Ramos (cell line): ENCODE data around the gene FHAD1.
"Not testable (repeated sequence)": the region's sequence is repeated elsewhere in the genome, so short reads cannot be mapped to it uniquely, and the experiment has no call there.

Experiments used
- in situ Hi-C: fragments of 300-500 bp; cut with MboI; formaldehyde crosslinking; loops from one replicate; pipeline ENCODE4 v1.14.3; 2022; ENCODE audit warnings: low sequenced_read_pairs; ENCODE audit not compliant: unreplicated experiment

Gene FHAD1

DNA sequence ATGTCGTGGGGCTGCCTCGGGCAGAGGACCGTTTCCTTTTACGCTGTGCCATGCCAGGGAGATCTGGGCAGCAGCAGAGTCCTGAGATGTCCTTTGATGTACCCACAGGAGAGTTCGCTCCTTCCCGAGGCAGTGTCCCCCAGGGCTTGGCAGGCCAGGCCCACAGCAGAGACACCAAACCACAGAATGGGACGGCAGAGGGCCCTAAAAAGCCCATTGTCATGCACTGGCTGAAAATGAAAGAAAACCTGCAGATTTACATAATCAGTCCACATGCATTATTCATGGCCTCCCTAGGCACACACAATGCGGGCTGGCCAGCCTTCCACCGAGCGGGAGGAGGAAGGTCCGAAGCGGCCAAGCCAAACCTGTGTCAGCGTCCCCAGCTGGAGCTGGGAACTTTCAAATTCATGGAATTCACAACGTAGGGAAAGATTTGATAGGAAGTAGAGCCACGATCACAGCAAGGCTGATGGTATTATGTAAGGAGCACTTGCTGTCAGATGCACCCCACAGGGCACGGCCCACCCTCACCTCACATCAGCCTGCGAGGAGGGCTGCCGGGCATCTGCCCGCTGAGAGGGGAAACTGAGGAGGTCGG is 137.4 kb downstream of the FHAD1 start:
- in situ Hi-C loops, result no loop called here

- in situ Hi-C loops, result no loop called here
Observed at GRCh38 chr1:15385420-15385819, 138.4 kb downstream of the FHAD1 start.

DNA sequence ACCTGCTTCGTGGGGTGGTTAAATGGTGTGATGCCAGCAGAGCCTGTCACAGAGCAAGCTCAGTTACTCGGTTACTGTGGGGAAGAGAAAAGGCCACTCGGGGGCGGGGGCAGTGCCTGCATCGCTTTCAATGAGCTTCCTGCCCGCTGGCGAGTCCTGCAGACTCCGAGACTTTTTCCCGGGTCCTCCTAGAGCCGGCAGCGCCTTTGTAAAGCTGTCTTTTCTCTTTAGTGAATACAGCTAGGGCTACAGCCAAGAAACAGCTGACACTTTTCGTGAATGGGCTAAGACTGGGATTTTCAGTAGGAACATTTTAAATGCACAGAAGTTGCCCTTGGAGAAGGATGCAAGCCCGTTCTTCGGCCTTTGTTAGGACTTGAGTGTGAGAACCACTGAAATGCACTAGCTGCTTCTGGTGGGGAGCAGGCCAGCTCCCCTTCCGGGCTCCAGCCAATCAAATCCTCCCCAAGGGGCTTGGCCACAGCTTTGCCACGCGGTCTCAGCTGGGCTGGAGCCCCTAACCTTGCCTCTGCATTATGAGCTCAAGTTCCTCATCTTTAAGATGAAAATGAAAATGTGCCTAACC is 139.2 kb downstream of the FHAD1 start:
- in situ Hi-C loops, result no loop called here

DNA sequence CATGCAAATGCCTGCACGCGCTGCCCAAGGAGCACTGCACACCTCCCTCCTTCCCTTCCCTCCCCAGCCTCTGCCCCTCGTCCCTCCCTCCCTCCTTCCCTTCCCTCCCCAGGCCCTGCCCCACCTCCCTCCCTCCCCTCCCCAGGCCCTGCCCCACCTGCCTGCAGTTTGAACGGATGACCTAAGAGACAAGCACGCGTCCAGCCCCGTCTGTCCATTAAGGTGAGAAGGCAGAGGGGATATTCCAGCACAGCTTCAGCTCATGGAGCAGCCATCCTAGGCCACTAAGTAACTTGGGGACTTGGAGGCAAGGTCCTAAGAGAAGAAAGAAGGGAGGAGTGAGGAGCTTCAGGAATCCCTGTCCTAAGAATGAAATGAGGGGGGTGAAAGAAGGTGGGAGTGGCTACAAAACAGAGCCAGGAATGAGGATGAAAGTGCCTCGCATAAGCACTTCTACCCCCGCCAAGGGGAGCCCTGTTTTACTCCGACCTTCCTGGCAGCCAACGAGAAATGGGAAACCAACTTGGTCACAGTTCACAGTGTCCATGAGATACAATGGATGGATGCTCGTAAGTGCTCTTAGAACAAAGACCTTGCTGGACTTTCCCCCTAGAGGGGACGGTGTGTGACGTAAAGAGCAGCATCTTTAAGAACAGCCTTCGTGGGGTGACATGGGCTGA is 141.3 kb downstream of the FHAD1 start:
- in situ Hi-C loops, result no loop called here

DNA sequence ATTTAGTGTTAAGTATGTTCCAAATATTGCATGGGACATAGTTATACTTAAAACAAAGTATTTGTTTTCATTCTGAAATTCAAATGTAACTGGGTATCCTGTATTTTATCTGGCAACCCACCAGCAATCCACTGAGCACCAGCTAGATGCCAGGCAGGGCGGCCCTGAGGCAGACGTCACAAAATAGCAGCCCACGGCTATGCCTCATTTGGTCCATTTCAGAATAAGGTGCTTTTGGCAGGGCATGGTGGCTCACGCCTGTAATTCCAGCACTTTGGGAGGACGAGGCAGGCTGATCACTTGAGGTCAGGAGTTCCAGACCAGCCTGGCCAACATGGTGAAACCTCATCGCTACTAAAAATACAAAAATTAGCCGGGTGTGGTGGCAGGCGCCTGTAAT is 142.8 kb downstream of the FHAD1 start:
- in situ Hi-C loops, result not testable (repeated sequence)

GRCh38 chr1:15390667-15391066 is 143.6 kb downstream of the FHAD1 start:
- in situ Hi-C loops, result no loop called here

DNA sequence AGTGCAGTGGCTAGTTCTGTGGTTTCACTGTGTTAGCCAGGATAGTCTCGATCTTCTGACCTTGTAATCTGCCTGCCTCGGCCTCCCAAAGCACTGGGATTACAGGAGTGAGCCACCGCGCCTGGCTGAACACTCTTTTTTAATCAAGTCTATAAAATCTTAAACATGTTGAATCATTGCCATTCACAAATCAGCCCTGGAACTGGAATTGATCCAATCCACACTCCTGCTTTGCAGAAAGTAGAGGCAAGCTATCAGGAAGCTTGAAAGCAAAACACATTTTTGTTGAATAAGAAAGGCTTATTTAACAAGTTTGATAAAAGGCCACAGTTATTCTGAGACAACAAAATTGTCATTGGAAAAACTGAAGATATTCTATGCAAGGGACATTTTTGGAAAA is 144.3 kb downstream of the FHAD1 start:
- in situ Hi-C loops, result no loop called here

DNA sequence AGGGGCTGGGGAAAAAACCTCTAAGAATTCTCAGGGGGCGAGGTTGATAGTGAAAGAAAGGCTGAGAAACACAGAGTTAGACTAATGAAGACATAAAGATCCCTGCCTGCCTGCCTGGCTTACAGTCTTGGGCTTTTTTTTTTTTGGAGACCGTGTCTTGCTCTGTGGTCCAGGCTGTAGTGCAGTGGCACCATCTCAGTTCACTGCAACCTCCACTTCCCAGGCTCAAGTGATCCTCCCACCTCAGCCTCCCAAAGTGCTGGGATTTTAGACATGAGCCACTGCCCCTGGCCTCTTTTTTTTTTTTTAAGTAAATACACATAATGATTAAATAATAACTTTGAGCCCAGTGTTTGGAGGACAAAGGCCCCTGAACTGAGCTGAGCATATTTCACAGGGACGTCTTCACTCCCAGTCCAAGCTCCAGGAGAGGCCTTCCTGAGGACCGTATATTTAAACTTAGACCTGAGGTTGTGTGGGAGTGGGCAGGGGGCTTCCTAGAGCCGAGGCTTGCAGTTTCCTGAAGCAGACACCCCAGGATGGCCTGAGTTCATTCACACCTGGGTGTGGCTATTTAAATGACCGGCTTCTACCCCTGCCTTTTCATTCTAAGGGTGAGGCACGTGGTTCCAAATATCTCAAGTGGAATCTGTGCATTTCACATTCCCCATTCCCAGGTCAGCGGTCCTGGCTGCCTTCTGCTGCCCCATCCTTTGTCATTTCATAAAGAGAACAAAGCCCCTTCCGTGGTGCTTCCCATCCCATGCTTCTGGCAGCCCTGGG is 146.6 kb downstream of the FHAD1 start:
- in situ Hi-C loops, result no loop called here

- in situ Hi-C loops, result no loop called here
Observed at GRCh38 chr1:15394258-15394690, 147.3 kb downstream of the FHAD1 start.

GRCh38 chr1:15397236-15397635 is 150.2 kb downstream of the FHAD1 start:
- in situ Hi-C loops, result no loop called here

GRCh38 chr1:15399710-15400109 is 152.7 kb downstream of the FHAD1 start:
- in situ Hi-C loops, result no loop called here

DNA sequence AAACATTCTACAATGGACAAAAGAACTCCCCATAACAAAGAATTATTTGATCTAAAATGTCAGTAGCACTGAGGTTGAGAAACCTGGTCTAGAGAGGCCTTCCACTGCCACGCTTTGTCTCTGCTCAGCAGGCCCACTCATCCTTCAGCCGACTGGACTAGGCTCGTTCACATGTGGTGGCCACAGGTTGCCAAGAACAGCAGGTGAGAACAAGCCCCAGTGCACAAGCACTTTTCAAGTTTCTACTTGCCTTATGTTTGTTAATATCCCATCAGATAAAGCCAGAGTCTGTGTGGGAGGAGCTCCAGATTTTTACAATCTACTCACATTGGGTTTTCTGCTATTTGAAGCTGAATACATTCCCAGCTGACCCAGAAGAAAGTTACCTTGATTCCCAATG is 153.6 kb downstream of the FHAD1 start:
- in situ Hi-C loops, result no loop called here

DNA sequence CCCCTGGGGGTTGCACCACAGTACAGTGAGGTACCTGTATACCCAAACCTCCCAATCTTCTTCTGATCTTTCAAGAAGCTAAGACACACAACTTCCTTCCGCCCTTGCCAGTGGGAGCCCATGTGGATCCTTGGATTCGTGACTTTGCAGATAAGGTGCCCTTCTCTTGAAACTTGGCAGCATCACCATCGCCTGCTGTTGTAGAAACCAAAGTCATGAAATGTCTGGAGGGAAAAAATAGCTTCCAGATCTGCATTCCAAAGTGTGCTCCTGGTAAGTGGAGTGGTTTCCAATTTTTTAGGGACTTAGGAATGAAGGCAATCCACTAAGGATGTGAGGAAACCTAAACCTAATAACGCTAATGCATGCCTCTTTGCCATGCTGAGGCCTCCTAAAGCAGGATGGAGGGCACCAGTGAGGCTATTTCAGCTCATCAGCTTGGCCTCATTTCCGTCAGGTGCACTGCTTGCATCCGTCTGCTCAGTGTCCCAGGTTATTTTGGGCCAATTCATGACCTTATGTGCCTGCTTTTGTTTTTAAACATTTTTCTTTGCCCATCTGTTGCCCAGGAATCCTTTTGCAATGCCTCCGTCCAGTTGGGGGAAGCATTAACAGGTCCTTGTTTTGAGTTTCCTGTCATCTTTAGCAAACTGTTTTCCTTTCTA is 154.5 kb downstream of the FHAD1 start:
- in situ Hi-C loops, result no loop called here

- in situ Hi-C loops, result no loop called here
Observed at GRCh38 chr1:15402809-15403450, 155.9 kb downstream of the FHAD1 start.

GRCh38 chr1:15403962-15404580 is 157.0 kb downstream of the FHAD1 start:
- in situ Hi-C loops, result no loop called here

DNA sequence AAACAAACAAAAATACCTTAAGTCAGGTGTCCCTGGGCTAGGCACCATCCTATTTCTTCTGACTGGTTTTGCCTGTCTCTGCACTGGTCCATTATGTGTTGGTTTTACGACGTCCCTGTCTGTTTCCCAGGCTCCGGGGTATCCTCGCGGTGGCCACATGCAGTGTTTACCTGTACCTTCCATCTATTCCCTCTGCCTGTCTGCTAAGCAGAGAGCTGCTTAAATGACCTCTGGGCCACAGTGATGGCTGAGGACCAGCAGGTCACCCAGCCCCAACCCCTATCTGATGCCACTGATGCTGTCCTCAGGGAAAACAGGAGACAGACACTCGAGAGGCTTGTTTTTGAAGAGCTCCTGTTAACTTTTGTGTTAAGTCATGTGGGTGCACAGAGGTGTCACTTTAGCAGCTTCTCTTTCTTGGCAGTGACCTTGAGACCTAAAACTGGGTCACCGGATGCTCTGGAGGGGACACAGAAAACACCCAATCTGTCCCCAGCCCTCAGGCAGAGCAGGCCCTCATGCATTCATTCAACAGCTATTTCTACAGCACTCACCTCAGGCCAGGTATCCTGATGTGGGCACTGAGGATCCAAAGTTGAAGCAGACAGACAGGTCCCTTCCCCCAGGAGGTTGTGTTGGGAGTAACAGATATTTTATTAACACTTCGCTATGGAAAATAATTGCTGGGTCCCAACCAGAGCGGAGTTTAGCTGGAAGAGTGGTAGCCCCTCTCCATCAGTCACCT is 158.3 kb downstream of the FHAD1 start:
- in situ Hi-C loops, result no loop called here

GRCh38 chr1:15406614-15407559 is 159.9 kb downstream of the FHAD1 start:
- in situ Hi-C loops, result no loop called here

- in situ Hi-C loops, result no loop called here
Observed at GRCh38 chr1:15407580-15407979, 160.6 kb downstream of the FHAD1 start.
